Measurements from ENCODE around the gene SLC17A7.

DNA sequence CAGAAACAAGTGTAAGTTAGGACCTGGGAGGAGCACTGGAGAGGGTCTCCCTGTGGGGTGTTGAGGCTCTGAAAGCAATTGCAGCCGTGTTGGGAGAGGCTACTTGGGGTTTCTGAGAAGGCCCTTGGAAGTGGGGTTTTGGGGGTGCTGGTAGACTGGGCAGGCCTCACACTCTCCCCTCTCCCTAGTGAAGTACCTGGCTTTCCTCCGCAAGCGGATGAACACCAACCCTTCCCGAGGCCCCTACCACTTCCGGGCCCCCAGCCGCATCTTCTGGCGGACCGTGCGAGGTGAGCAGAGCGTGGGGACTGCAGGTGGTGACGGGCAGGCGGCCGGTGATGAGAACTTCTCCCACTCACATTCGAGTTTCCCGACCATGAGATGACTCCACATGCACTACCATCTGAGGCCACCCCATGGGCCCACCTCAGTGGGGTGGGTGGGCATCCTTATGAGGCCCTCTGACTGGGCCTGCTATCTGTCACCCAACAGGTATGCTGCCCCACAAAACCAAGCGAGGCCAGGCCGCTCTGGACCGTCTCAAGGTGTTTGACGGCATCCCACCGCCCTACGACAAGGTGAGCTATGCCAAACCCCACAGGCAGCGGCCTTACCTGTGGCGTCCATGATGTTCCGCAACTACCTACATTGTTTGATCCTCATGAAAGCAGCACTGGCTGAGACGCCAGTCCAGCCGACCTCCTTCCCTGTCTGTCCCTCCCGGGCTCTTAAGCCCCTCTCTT is 49.1 kb upstream of the SLC17A7 start:
- no peak for TF ChIP-seq EZH2 (IDR thresholded peaks at IDR 0.05; ENCODE audit: borderline replicate concordance, insufficient read depth, low read depth, low read length, poor library complexity, severe bottlenecking)
- TF ChIP-seq, protein P1, sequence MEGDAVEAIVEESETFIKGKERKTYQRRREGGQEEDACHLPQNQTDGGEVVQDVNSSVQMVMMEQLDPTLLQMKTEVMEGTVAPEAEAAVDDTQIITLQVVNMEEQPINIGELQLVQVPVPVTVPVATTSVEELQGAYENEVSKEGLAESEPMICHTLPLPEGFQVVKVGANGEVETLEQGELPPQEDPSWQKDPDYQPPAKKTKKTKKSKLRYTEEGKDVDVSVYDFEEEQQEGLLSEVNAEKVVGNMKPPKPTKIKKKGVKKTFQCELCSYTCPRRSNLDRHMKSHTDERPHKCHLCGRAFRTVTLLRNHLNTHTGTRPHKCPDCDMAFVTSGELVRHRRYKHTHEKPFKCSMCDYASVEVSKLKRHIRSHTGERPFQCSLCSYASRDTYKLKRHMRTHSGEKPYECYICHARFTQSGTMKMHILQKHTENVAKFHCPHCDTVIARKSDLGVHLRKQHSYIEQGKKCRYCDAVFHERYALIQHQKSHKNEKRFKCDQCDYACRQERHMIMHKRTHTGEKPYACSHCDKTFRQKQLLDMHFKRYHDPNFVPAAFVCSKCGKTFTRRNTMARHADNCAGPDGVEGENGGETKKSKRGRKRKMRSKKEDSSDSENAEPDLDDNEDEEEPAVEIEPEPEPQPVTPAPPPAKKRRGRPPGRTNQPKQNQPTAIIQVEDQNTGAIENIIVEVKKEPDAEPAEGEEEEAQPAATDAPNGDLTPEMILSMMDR (IDR thresholded peaks at IDR 0.05), result no peak
